Breast epithelium (tissue), 4 donors: ENCODE data around the gene CCDC88C. TPM values are rescaled to one million over a fixed set of nuclear protein-coding genes. Genes with fewer than 3 reads are reported as not detected.

Experiments
- DNase-seq, 2 donors: peaks; one replicate each; pipeline ENCODE4 v3.0.0-alpha.2; 2019; ENCODE audit warnings: low spot score in 2 of 2
- H3K27ac ChIP-seq, 2 donors: fragments of 200-600 bp; sonication (generic) in 1 of 2; one replicate each; pipeline ENCODE4 v1.5.1; 2016 to 2019; ENCODE audit warnings: mild to moderate bottlenecking in 1 of 2
- H3K27me3 ChIP-seq, 2 donors: fragments of 200-600 bp; sonication (generic) in 1 of 2; one replicate each; pipeline versions ENCODE4 v1.5.1 to v1.6.0; 2017 to 2019; ENCODE audit warnings: control low read depth in 1 of 2, mild to moderate bottlenecking in 1 of 2
- H3K36me3 ChIP-seq: fragments of 200-600 bp; one replicate; pipeline ENCODE4 v1.5.1; 2019
- H3K4me1 ChIP-seq, 2 donors: fragments of 200-600 bp; sonication (generic); one replicate each; pipeline ENCODE4 v1.5.1; 2016 to 2019; ENCODE audit warnings: control low read depth in 1 of 2
- H3K4me3 ChIP-seq, 3 donors: fragments of 200-600 bp; sonication (generic); 1 replicate in 2 of 3; 2 replicates in 1 of 3; pipeline ENCODE4 v1.5.1; 2016 to 2019; ENCODE audit warnings: mild to moderate bottlenecking in 3 of 3, moderate library complexity in 2 of 3
- H3K9me3 ChIP-seq, 2 donors: fragments of 200-600 bp; sonication (generic) in 1 of 2; one replicate each; pipeline ENCODE4 v1.5.1; 2016 to 2019; ENCODE audit warnings: control low read depth in 1 of 2
- CTCF ChIP-seq, 3 donors: fragments of 450-650 bp; IDR thresholded peaks; one replicate each; pipeline ENCODE4 v1.5.1; 2016 to 2017; ENCODE audit warnings: antibody characterized with exemption in 3 of 3, mild to moderate bottlenecking in 3 of 3, moderate library complexity in 3 of 3
- POLR2A ChIP-seq: fragments of 450-650 bp; IDR thresholded peaks from one replicate; pipeline ENCODE4 v1.6.1; 2016; ENCODE audit warnings: antibody characterized with exemption, mild to moderate bottlenecking, moderate library complexity
- POLR2AphosphoS5 ChIP-seq, 3 donors: sonication (generic); formaldehyde crosslinking; IDR thresholded peaks; one replicate each; pipeline ENCODE4 v1.6.1; 2017; ENCODE audit warnings: antibody characterized with exemption in 3 of 3
- intact Hi-C: fragments of 100-400 bp; cut with DNase I; formaldehyde crosslinking; loops from one replicate; pipeline ENCODE4 v1.15.1; 2023; ENCODE audit warnings: low total_unique reads
- total RNA-seq, 3 donors: library from RNA; depleted of rRNA; stranded (reverse); fragments of >200 nt; gene quantifications; one replicate each; pipeline ENCODE4 v1.1.0, GENCODE V29; 2016

Gene CCDC88C
- total RNA-seq, 3 donors from 2014 or later, result 5.8 to 25.9 (median 19.3) TPM

GRCh38 chr14:91392623-91393303 is 24.9 kb downstream of the CCDC88C start:
- peaks cover 0 to 5% of the 10 kb centered on the region in 2 donors for H3K4me1 ChIP-seq
- H3K27me3 ChIP-seq, result no peaks in the 10 kb centered on the region
- H3K36me3 ChIP-seq, result no peaks in the 10 kb centered on the region
- DNase-seq, result no peak
- H3K27ac ChIP-seq, result no peak overlapping the region
- no peaks in the 10 kb centered on the region for H3K9me3 ChIP-seq
- no peak for TF ChIP-seq POLR2A
- TF ChIP-seq POLR2AphosphoS5 (IDR thresholded peaks at IDR 0.05), result no peak
- no peak for TF ChIP-seq CTCF (IDR thresholded peaks at IDR 0.05)
- H3K4me3 ChIP-seq, result no peak overlapping the region
- intact Hi-C loops, result no loop called here

GRCh38 chr14:91390165-91390778 is 27.3 kb downstream of the CCDC88C start:
- H3K9me3 ChIP-seq, result no peaks in the 10 kb centered on the region
- no peaks in the 10 kb centered on the region for H3K4me1 ChIP-seq
- no peak overlapping the region for H3K27ac ChIP-seq
- TF ChIP-seq POLR2A (no peak), CTCF (IDR thresholded peaks at IDR 0.05) (no peak), POLR2AphosphoS5 (IDR thresholded peaks at IDR 0.05) (no peak)
- H3K36me3 ChIP-seq, result no peaks in the 10 kb centered on the region
- H3K4me3 ChIP-seq, result no peak overlapping the region
- intact Hi-C loops, result no loop called here
- DNase-seq, result no peak
- no peaks in the 10 kb centered on the region for H3K27me3 ChIP-seq

GRCh38 chr14:91389150-91389549 is 28.5 kb downstream of the CCDC88C start:
- Histone ChIP-seq H3K36me3 (no peaks in the 10 kb centered on the region), H3K9me3 (no peaks in the 10 kb centered on the region), H3K27ac (no peak overlapping the region), H3K27me3 (no peaks in the 10 kb centered on the region), H3K4me1 (no peaks in the 10 kb centered on the region), H3K4me3 (no peak overlapping the region)
- TF ChIP-seq POLR2AphosphoS5 (IDR thresholded peaks at IDR 0.05) (no peak), POLR2A (no peak), CTCF (IDR thresholded peaks at IDR 0.05) (no peak)
- DNase-seq, result no peak
- intact Hi-C loops, result no loop called here

- Histone ChIP-seq H3K9me3 (no peaks in the 10 kb centered on the region), H3K27me3 (no peaks in the 10 kb centered on the region), H3K4me1 (no peaks in the 10 kb centered on the region), H3K27ac (no peak overlapping the region), H3K36me3 (no peaks in the 10 kb centered on the region), H3K4me3 (no peak overlapping the region)
- TF ChIP-seq CTCF (IDR thresholded peaks at IDR 0.05) (no peak), POLR2AphosphoS5 (IDR thresholded peaks at IDR 0.05) (no peak), POLR2A (no peak)
- no peak for DNase-seq
- intact Hi-C loops, result no loop called here
Observed at GRCh38 chr14:91388551-91388975, 29.1 kb downstream of the CCDC88C start.

GRCh38 chr14:91387951-91388381 is 29.7 kb downstream of the CCDC88C start:
- intact Hi-C loops, result no loop called here

More at GRCh38 chr14:91387951-91388381, 29.7 kb downstream of the CCDC88C start:
- H3K27me3 ChIP-seq, result no peaks in the 10 kb centered on the region
- peak overlapping the region; percentile 40 to 41 for H3K27ac ChIP-seq
- TF ChIP-seq POLR2A (no peak), CTCF (IDR thresholded peaks at IDR 0.05) (no peak), POLR2AphosphoS5 (IDR thresholded peaks at IDR 0.05) (no peak)
- H3K36me3 ChIP-seq, result no peaks in the 10 kb centered on the region
- no peak overlapping the region for H3K4me3 ChIP-seq
- no peak for DNase-seq
- no peaks in the 10 kb centered on the region for H3K4me1 ChIP-seq
- no peaks in the 10 kb centered on the region for H3K9me3 ChIP-seq
